ENCODE data around the gene CTNNA1.

The CTNNA1 gene

DNA sequence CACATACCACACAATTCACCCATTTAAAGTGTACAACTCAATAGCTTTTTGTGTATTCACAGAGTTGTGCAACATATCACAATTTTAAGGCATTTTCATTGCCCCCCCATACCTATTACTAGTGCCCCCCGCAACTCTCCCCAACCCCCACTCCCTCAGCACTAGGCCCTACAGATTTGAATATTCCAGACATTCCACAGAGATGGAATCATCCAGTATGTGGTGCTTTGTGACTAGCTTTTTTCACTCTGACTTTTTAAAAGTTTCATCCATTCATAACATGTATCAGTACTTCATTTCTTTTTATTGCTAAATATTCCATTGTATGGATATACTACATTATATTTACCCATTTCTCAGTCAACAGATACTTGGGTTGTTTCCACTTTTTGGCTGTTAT lies 224.9 kb downstream of the CTNNA1 start:
- no peak for DNase-seq

DNA sequence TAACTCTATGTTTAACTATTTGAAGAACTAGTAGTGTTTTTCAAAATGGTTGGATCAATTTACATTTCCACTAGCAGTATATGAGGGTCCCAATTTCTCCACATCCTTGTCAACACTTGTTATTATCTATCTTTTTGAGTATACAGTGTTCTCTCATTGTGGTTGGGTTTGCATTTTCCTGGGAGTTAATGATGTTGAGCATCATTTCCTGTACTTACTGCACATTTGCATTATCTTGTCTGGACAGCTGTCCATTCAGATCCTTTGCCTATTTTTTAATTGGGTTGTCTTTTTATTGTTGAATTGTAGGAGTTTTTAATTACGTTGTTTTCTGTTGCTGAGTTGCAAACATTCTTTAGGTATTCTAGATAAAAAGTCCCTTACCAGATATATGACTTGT lies 225.4 kb downstream of the CTNNA1 start:
- no peak for DNase-seq

DNA sequence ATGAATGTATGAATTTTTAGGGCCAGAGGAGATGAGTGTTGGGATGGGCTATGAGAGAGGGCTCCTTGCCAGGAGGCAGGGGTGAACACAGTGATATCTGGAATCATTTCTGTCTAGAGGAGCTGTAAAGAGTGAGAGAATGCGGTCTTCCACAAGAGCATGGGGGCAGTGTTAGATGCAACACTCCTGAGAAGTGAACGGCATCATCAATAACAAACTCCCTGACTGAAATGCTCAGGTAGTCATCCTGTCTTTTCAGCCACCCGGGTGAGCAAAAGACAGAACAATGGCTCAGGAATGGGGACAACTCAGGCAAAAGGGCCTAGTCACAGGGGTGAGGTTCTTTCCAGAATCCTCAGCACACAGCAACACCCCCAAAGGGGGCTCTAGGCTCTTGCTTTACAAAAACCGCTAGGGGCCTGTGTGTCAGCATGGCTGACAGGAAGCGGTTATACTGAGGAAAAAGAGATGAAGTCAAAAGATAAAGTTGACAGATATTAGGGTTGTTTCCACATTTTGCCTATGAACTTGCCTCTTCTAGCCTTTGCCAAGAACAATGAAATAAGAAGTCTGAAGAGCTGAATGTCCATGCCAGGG lies 226.6 kb downstream of the CTNNA1 start:
- no peak for DNase-seq

DNA sequence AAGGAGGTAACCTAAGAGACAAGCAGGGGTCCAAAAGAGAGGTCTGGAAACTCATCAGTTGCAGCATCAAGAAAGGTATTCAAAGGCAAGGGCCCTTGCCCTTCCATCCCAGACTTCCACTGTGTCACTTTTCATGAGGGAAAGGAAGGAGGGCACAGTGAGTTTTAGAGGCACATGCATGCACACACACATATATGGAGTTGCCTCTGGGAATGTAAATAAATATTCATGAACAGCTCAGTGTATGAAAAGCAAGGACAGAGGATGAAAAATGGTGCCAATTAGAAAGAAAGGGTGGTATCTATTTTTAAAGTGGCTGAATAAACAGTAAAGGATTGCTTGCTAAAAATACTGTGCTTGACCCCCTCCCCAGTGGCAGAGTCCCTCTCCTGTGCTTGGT lies 227.2 kb downstream of the CTNNA1 start:
- DNase-seq = no peak

DNA sequence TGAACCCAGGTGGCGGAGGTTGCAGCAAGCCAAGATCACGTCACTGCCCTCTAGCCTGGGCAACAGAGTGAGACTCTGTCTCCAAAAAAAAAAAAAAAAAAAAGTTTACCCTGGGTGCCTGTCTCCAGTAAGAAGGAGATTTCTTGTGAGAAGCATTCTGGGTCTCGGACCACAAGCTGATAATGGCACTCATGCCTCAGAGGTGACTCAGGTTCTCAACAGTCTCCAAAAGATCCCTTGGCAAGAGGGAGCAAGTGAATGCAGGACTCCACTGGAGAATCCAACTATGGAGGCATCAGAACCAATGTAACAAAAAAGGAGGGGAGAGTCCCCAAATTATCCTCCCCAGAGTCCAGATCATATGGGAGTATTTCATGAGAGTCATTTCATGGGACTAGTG lies 227.9 kb downstream of the CTNNA1 start:
- DNase-seq = no peak

DNA sequence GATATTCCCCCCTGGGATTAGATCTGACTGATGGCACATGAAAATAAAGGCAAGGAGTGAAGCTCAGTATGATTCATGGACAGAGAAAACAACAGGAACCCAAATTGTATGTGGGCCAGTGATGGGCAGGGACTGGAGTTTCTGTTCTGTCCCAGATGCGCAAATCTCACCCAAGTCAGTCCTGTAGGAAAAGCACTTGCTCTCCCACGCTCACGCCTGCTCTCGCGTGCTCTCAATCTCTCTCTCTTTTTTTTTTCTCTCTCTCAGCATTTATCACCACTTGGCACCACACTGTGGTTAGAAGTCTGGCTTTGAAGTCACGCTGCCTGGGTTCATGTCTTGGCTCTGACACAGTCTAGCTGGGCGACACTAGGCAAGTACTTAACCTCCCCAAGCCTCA lies 228.4 kb downstream of the CTNNA1 start:
- DNase-seq = peak; percentile 20

DNA sequence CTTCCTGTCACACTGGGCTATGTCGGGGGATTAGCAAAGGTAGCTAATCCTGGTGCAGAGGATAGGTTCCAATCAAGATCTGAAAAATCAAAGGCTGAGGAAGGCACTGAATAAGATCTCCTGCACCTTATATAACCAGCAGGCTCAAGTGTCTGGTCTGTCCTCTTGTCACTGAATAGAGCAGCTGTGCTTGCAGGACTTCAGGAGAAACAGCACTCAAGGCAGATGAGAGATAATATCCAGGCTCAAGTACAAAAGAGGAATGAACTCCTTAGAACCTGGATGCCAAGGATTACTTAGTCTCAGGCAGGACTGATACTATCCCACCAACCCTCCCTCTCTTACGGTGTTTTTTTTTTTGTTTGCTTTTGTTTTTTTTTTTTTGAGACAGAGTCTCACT lies 230.8 kb downstream of the CTNNA1 start:
- DNase-seq = no peak
